ENCODE measurements around the gene S100A10. TPM values are rescaled to one million over a fixed set of nuclear protein-coding genes. Genes with fewer than 3 reads are reported as not detected.
A peak's percentile ranks its signal among the peaks of the same experiment; 100 is the strongest.

S100A10 gene
- total RNA-seq, 4 donors from 2014 or later: 82.5 to 214 (median 105) TPM

DNA sequence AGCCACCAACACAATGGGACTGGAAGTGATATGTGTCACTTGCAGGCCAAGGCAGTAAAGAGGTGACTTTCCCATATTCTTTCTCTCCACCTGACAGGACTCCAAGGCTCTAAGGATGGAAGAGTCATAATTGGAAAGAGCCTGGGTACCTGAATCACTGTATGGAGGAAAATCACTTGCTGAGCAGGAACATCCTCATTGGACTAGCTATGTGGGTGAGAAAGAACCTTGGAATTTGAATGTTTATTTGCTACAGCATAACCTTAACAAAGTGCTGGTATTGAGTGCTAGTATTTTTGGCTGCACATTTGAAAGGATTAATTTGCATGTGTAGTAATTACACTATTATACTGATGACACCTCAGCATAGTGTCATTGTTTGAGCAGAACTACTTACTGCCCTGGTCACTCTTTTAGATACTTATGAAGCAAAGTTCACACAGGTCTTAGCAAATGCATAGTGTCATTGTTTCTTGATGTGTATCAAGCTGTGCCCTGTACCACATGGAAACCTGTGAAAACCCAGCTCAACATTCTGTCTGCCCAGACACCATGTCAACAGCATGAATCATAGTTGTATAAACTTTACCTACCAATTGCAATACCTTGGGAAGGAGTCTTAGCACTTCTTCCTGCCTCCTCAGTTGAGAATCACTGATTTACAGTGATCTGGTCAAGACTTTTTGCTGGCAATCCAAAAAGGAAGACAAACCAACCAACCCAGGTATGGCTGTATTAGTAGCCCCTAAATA is 5.1 kb upstream of the S100A10 start:
- H3K4me1 ChIP-seq: peaks cover 16 to 35% (median 27%) of the 10 kb centered on the region in 4 donors
- no peaks in the 10 kb centered on the region for H3K27me3 ChIP-seq
- H3K27ac ChIP-seq (replicated peaks in 1 of 4): no peak overlapping the region
- no peak for TF ChIP-seq EP300 (IDR thresholded peaks at IDR 0.05)
- TF ChIP-seq, protein P1, sequence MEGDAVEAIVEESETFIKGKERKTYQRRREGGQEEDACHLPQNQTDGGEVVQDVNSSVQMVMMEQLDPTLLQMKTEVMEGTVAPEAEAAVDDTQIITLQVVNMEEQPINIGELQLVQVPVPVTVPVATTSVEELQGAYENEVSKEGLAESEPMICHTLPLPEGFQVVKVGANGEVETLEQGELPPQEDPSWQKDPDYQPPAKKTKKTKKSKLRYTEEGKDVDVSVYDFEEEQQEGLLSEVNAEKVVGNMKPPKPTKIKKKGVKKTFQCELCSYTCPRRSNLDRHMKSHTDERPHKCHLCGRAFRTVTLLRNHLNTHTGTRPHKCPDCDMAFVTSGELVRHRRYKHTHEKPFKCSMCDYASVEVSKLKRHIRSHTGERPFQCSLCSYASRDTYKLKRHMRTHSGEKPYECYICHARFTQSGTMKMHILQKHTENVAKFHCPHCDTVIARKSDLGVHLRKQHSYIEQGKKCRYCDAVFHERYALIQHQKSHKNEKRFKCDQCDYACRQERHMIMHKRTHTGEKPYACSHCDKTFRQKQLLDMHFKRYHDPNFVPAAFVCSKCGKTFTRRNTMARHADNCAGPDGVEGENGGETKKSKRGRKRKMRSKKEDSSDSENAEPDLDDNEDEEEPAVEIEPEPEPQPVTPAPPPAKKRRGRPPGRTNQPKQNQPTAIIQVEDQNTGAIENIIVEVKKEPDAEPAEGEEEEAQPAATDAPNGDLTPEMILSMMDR (IDR thresholded peaks at IDR 0.05): no peak
- TF ChIP-seq POLR2A (IDR thresholded peaks at IDR 0.05; ENCODE audit: low read depth): no peak
- TF ChIP-seq POLR2AphosphoS5 (IDR thresholded peaks at IDR 0.05): no peak
- no peak for DNase-seq (ENCODE audit: extremely low spot score)
- H3K4me3 ChIP-seq: no peak overlapping the region
- intact Hi-C loops (cut with DNase I): loop anchor here (2.0 kb wide), 1 partner anchor 30 kb away; no protein-coding TSS in a partner anchor
- no peaks in the 10 kb centered on the region for H3K9me3 ChIP-seq
- no peaks in the 10 kb centered on the region for H3K36me3 ChIP-seq

DNA sequence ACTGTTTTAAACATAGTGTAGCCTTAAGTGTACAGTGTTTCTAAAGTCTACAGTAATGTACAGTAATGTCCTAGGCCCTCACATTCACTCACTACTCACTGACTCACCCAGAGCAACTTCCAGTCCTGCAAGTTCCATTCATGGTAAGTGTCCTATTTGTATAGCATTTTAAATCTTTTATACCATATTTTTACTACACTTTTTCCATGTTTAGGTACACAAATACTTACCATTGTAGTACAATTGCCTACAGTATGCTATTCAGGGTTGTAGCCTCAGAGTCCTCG is 3.6 kb upstream of the S100A10 start:
- no peaks in the 10 kb centered on the region for H3K27me3 ChIP-seq
- WGBS: 100% methylated on average over 1 of the region's 1 CpG
- H3K27ac ChIP-seq (replicated peaks in 1 of 4): no peak overlapping the region
- H3K36me3 ChIP-seq: no peaks in the 10 kb centered on the region
- peaks cover 17 to 46% (median 38%) of the 10 kb centered on the region in 4 donors for H3K4me1 ChIP-seq
- intact Hi-C loops (cut with DNase I): loop anchor here (2.0 kb wide), 1 partner anchor 62 kb away; no protein-coding TSS in a partner anchor
- no peaks in the 10 kb centered on the region for H3K9me3 ChIP-seq
- DNase-seq (ENCODE audit: extremely low spot score): no peak
- no peak for TF ChIP-seq POLR2AphosphoS5 (IDR thresholded peaks at IDR 0.05)
- H3K4me3 ChIP-seq: no peak overlapping the region

DNA sequence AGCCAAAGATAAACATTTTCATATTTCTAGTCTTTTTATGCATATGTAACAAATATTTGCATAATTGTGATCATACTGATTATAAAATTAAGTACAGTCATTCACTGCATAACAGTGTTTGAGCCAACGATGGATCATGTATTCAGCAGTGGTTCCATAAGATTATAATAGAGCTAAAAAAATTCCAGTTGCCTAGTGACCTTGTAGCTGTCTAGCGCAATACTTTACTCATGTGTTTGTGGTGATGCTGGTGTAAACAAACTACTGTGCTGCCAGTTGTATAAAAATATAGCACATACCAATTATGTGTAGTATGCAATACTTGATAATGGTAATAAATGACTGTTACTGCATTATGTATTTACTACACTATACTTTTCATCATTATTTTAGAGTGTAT is 2.1 kb upstream of the S100A10 start:
- H3K4me1 ChIP-seq: peaks cover 27 to 49% (median 41%) of the 10 kb centered on the region in 4 donors
- DNase-seq (ENCODE audit: extremely low spot score): no peak
- TF ChIP-seq POLR2AphosphoS5 (IDR thresholded peaks at IDR 0.05): no peak
- no peak for TF ChIP-seq EP300 (IDR thresholded peaks at IDR 0.05)
- TF ChIP-seq, protein P1 (IDR thresholded peaks at IDR 0.05): no peak
- no peak for TF ChIP-seq POLR2A (IDR thresholded peaks at IDR 0.05; ENCODE audit: low read depth)
- H3K9me3 ChIP-seq: no peaks in the 10 kb centered on the region
- intact Hi-C loops (cut with DNase I): loop anchor here (2.0 kb wide), 1 partner anchor 61 kb away; no protein-coding TSS in a partner anchor
- no peaks in the 10 kb centered on the region for H3K27me3 ChIP-seq
- no peaks in the 10 kb centered on the region for H3K36me3 ChIP-seq
- peak overlapping the region in 1 of 4 donors; percentile 89 for H3K27ac ChIP-seq (replicated peaks in 1 of 4)
- no peak overlapping the region for H3K4me3 ChIP-seq
- WGBS: 84% methylated on average over 2 of the region's 2 CpGs

DNA sequence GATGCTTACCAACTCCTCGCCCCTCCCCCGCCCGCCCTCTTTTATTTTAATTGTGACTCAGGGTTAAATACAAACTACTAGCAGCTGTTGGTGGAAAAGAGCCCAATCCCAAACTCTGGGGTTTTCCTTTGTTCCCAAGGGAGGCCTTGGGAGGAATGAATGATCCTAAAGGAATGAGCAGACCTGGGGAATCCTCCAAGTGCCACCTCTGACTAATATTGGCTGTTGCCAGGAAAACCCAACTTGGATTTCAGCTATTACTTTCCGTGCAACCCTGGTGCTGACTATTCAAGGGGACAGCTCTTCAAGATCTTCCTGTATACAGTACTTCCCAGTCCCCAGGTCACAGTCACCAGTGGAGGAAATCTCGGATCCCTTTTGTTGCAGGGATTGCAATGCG is 1.3 kb upstream of the S100A10 start:
- DNase-seq (ENCODE audit: extremely low spot score): no peak
- 50% methylated on average over 6 of the region's 6 CpGs for WGBS
- TF ChIP-seq POLR2AphosphoS5 (IDR thresholded peaks at IDR 0.05): peak in 1 of 2 donors; percentile 57
- TF ChIP-seq EP300 (IDR thresholded peaks at IDR 0.05): no peak
- no peak overlapping the region for H3K4me3 ChIP-seq
- intact Hi-C loops (cut with DNase I): no loop called here
- no peaks in the 10 kb centered on the region for H3K27me3 ChIP-seq
- H3K4me1 ChIP-seq: peaks cover 35 to 51% (median 49%) of the 10 kb centered on the region in 4 donors
- peak overlapping the region; percentile 48 to 99 (median 93) for H3K27ac ChIP-seq (replicated peaks in 1 of 4)
- no peaks in the 10 kb centered on the region for H3K9me3 ChIP-seq
- peaks cover 0 to 4% (median 0%) of the 10 kb centered on the region in 4 donors for H3K36me3 ChIP-seq

DNA sequence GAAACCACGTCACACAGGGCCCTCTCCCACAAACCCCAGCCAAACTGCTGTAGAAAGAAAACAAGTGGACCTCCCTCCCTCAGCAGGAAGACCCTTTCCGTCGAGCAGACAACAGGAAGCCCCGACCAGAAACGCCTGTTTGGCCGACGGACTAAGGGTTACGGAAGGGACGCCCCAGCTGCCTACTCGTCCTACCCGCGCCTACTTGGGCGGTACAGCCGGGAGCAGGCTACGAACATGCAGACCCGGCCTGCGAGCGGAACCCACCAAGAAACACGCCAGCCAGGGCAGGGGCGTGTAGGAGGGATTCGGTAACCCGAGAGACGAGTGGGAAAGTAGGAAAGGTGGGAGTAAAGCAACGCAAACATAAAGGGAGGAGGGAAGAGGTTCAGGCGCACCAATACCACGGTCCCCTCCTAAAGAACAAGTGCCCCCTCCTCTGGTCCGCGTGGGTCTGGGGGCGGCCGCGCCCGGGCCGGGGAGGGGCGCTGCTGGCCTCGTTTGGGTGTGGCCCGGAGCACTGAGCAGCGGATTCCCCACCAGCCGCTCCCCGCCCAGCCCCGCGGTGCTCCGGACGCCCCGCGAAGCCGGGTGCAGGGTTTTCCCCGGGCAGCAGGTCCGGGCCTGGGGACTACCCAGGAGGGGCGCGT is 450 bp downstream of the S100A10 start:
- no peaks in the 10 kb centered on the region for H3K27me3 ChIP-seq
- peaks cover 52 to 69% (median 67%) of the 10 kb centered on the region in 4 donors for H3K4me1 ChIP-seq
- under 1% methylated on average over 49 of the region's 50 CpGs for WGBS
- DNase-seq (ENCODE audit: extremely low spot score): no peak
- peak overlapping the region; percentile 89 to 99 (median 94) for H3K27ac ChIP-seq (replicated peaks in 1 of 4)
- H3K36me3 ChIP-seq: peaks cover 0 to 6% (median 0%) of the 10 kb centered on the region in 4 donors
- no peak for TF ChIP-seq POLR2A (IDR thresholded peaks at IDR 0.05; ENCODE audit: low read depth)
- TF ChIP-seq, protein P1 (IDR thresholded peaks at IDR 0.05): no peak
- no peak for TF ChIP-seq EP300 (IDR thresholded peaks at IDR 0.05)
- H3K4me3 ChIP-seq: peak overlapping the region; percentile 82 to 95 (median 85)
- intact Hi-C loops (cut with DNase I): no loop called here
- no peaks in the 10 kb centered on the region for H3K9me3 ChIP-seq
